ENCODE data around the gene KIF26A.

Gene KIF26A

GRCh38 chr14:104216457-104216856 lies 78.1 kb downstream of the KIF26A start:
- no peak for TF ChIP-seq POLR2A (IDR thresholded peaks at IDR 0.05; ENCODE audit: low read depth, low read length)
- FAIRE-seq, result no peak

GRCh38 chr14:104217486-104218360 lies 79.3 kb downstream of the KIF26A start:
- no peak for FAIRE-seq

More at GRCh38 chr14:104216457-104216856, 78.1 kb downstream of the KIF26A start:
- DNase-seq (ENCODE audit: insufficient read length, low spot score), result no peak

DNA sequence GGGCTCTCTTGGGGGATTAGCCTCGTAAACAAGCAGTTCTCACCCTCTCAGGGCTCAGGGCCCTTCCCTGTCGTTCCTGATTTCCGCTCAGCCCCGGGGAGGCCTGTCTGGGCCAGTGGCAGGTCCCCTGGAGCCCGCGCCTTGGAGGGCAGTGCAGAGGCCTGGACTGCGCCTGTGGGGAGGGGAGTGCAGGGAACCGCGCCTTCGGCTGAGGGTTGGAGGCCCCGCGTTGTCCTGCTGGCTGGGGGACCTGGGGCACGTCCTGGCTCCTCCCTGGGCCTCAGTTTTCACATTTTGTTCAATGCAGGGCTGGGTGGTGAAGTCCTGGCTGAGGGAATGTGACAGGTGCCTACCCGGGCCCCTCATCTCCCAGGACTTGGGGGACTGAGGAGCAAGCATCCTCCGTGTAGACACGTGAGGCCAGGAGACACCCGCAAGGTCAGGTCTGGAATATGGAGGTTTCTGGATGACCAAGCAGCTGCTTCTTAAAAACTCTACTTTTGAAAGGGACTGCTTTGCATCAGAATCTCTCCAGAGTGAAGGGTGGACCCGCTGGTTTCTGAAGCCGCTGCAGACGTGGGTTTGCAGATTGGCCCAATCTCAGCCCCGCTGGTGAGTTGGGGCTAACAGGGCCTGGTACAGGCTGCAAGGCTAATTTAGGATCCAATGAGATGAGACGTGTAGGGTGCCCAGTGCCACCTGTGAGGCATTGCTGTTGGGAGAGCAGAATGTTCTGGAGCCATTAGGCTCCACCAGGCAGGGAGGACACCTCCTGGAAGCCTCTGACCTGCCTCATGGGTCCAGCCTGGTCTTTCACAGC lies 80.2 kb downstream of the KIF26A start:
- no peak for FAIRE-seq
- no peak for TF ChIP-seq POLR2A (IDR thresholded peaks at IDR 0.05; ENCODE audit: low read depth, low read length)
- DNase-seq (ENCODE audit: insufficient read length, low spot score), result no peak

More at GRCh38 chr14:104217486-104218360, 79.3 kb downstream of the KIF26A start:
- DNase-seq (ENCODE audit: insufficient read length, low spot score), result no peak
- TF ChIP-seq POLR2A (IDR thresholded peaks at IDR 0.05; ENCODE audit: low read depth, low read length), result no peak

DNA sequence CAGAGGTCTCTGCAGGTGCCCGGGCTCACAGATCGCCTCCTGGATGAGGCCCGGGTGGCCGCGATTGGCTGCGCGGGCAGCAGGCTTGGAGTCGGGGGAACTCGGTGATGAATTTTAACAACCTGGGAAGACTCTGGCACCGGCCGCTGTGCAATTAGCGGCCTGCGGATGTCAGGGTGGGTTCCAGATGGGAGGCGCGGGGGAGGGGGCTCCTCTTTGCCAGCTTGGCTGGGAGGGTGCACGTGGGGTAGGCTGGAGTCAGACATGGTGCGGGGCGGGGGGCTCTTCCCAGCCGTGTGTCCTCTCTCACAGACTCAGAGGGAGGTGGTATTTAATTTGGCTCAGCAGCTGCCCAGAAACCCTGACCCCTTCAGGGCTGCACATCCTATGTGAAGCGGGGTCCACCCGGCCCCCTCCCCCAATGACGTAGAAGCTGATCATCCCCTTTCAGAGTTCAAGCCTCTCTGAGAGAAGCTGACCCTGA lies 81.4 kb downstream of the KIF26A start:
- no peak for DNase-seq (ENCODE audit: insufficient read length, low spot score)
- FAIRE-seq, result no peak
- no peak for TF ChIP-seq POLR2A (IDR thresholded peaks at IDR 0.05; ENCODE audit: low read depth, low read length)

DNA sequence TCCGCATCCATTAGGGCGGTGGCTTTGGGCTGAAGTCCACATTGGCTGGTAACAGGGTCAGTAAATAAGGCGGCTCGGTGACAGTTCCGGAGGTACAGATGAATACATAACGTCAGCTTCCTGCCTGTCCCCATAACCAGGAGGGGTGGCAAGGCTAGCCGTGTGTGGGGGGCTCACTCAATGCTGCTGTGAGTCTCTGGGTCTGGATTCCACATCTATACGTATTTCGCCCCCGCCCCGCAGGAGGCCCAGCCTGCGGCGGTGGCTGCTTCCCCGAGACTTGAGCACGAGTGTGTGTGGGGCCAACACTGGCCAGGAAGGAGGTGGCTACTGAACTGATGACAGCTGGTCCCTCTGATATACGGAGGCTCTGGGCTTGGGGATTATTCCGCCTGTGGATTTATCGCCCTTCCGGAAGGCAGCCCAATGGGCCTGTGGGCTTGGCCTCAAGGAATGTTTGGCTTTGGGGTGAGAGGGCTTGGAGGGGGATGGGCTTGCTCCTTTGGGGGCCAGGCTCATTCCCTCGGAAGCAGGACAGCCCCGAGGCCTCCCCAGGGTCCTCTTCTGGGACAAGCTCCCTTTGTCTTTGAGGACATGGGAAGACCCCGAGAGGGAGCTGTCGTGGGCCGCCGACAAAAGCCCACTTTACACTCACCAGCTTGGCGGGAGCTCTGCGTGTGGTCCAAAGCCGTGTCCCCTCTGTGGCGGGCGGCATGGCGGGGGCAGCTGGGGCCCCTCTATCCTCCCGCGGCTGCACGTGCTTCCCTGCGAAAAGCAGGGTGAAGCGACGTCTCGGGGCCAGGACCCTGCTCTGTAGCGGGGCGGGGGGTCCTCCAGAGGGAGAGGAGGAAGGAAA lies 82.1 kb downstream of the KIF26A start:
- no peak for FAIRE-seq
- TF ChIP-seq POLR2A (IDR thresholded peaks at IDR 0.05; ENCODE audit: low read depth, low read length), result no peak
- no peak for DNase-seq (ENCODE audit: insufficient read length, low spot score)

- TF ChIP-seq POLR2A (IDR thresholded peaks at IDR 0.05; ENCODE audit: low read depth, low read length), result no peak
- DNase-seq (ENCODE audit: insufficient read length, low spot score) (no peak), FAIRE-seq (no peak)
Observed at GRCh38 chr14:104221071-104221625, 82.8 kb downstream of the KIF26A start.

DNA sequence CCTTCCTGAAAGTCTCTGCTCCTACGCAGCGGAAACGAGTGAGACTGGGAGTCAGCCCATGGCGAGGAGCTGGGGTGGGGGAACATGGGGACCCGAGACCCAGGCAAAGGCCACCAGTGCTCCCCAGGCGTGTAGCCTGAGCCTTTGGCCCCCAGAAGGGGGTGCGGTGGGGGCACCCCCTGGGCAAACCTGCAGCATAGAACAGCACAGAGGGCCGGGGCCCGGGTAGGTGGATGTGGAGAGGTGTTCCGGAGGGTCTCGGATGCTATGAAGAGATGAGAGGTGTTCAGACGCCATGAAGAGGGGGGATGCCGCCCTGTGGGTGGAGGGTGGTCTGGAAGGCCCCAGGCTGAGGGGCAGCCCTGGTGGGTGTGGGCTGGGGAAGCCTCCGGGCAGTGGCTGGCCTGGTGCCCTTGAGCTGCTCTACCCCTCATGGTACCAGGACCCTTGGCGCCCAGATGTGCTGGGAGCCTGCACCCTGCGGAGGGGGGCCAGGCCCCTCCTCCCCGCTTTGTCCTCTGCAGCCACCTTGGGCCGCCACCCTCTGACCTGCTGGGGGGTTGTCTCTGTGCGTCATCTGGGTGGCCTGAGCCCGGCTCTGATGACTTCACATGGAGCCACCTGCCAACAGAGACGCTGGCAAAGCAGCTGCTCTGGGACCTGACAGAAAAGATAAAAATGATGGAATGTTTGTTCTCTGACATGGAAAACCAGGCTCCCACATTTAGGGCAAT lies 83.4 kb downstream of the KIF26A start:
- FAIRE-seq, result no peak
- TF ChIP-seq POLR2A (IDR thresholded peaks at IDR 0.05; ENCODE audit: low read depth, low read length), result no peak
- DNase-seq (ENCODE audit: insufficient read length, low spot score), result no peak

DNA sequence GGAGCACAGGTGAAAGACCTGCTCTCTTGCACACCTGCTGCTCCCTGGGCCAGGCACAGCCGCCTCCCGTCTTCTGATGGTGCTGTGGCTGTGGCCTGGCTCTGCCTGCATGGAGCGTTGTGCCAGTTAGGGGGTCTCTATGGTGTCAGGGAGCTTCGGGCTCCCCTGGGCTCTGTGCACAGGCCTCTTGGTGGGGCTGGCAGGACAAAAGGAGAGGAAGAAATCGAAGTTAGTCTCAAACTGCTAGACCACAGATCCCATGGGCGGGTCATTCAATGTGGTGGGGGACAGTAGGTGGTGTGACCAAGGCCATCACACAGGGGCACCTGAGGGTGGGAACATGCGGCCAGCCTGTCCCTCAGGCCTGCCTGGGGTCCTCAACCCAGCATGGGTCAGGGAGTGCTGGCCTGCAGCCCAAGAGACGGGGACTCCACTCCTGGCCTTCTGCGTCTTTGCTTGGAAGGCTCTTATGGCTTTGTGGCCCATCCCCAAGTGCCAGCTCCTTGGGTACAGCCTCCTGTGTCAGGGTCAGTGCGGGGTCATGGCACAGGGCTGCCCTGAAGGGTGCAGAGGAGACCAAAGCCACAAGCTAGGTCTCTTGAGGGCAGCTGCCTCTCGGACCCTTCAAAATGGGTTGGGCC lies 84.1 kb downstream of the KIF26A start:
- no peak for FAIRE-seq
- no peak for DNase-seq (ENCODE audit: insufficient read length, low spot score)
- no peak for TF ChIP-seq POLR2A (IDR thresholded peaks at IDR 0.05; ENCODE audit: low read depth, low read length)

GRCh38 chr14:104223101-104224041 lies 85.0 kb downstream of the KIF26A start:
- FAIRE-seq, result no peak
- TF ChIP-seq POLR2A (IDR thresholded peaks at IDR 0.05; ENCODE audit: low read depth, low read length), result no peak
- DNase-seq (ENCODE audit: insufficient read length, low spot score), result no peak

- no peak for DNase-seq (ENCODE audit: insufficient read length, low spot score)
- FAIRE-seq, result no peak
- no peak for TF ChIP-seq POLR2A (IDR thresholded peaks at IDR 0.05; ENCODE audit: low read depth, low read length)
Observed at GRCh38 chr14:104224131-104224505, 85.7 kb downstream of the KIF26A start.

Data from H54 (cell line).